Measurements from ENCODE around the gene NUP93. TPM values are rescaled to one million over a fixed set of nuclear protein-coding genes. Genes with fewer than 3 reads are reported as not detected.

Gene NUP93
- total RNA-seq, 1 experiment from 2014 or later, result 165 TPM

GRCh38 chr16:56885446-56886162, 155.7 kb downstream of the NUP93 start:
- Mint-ChIP-seq H3K27ac (no peak overlapping the region; a peak in 1 of 7 replicates), H3K27me3 (ENCODE audit: low read depth) (peaks cover 6% of the 10 kb centered on the region), H3K4me1 (no peaks in the 10 kb centered on the region), H3K4me3 (no peak overlapping the region), H3K36me3 (ENCODE audit: insufficient read depth in 1 of 3, low read depth in 3 of 3) (peaks cover 10 to 15% (median 14%) of the 10 kb centered on the region in 3 experiments), H3K9me3 (peaks cover 20 to 23% of the 10 kb centered on the region in 2 experiments)
- Histone ChIP-seq H3K27ac (ENCODE audit: insufficient read length, low read depth, low read length) (no peak overlapping the region), H3K79me2 (ENCODE audit: insufficient read depth, low read length) (no peaks in the 10 kb centered on the region), H3K79me1 (ENCODE audit: insufficient read depth, low read depth, low read length, poor library complexity, severe bottlenecking) (no peaks in the 10 kb centered on the region), H3K9ac (ENCODE audit: extremely low read depth, insufficient read length, low read length) (no peak overlapping the region), H3K56ac (ENCODE audit: insufficient read length, low read depth, low read length) (no peak overlapping the region), H2AFZ (ENCODE audit: low read length) (no peak overlapping the region), H3K23me2 (ENCODE audit: insufficient read length, low read depth, low read length, poor library complexity, severe bottlenecking) (no peaks in the 10 kb centered on the region), H3K9me3 (ENCODE audit: control insufficient read depth, low read depth, low read length) (peaks cover 11% of the 10 kb centered on the region), H2BK5ac (ENCODE audit: insufficient read length, low read length) (no peak overlapping the region), H3K23ac (ENCODE audit: insufficient read length, low read depth, low read length) (no peak overlapping the region), H3K18ac (ENCODE audit: insufficient read length, low read depth, low read length) (no peak overlapping the region), H2AK5ac (ENCODE audit: insufficient read length, low read length) (no peak overlapping the region), H3K14ac (ENCODE audit: insufficient read depth, low read length) (no peak overlapping the region), H4K91ac (ENCODE audit: insufficient read length, low read depth, low read length) (no peak overlapping the region), H3T11ph (ENCODE audit: low read length) (no peak overlapping the region), H3K4me1 (ENCODE audit: insufficient read depth, low read length) (no peaks in the 10 kb centered on the region), H3K4ac (ENCODE audit: low read depth, low read length) (no peak overlapping the region), H4K8ac (replicated peaks; ENCODE audit: insufficient read length, low read depth, low read length) (no peak overlapping the region), H3K27me3 (ENCODE audit: insufficient read depth, low read length) (no peaks in the 10 kb centered on the region), H2BK120ac (ENCODE audit: low read depth, low read length, poor library complexity, severe bottlenecking) (no peak overlapping the region), H2BK15ac (ENCODE audit: low read depth, low read length) (no peak overlapping the region), H3K4me2 (ENCODE audit: insufficient read depth, insufficient read length, low read length) (no peak overlapping the region), H4K20me1 (ENCODE audit: control insufficient read depth, insufficient read depth, insufficient read length) (no peaks in the 10 kb centered on the region), H4K5ac (ENCODE audit: insufficient read length, low read depth, low read length) (no peak overlapping the region), H2BK12ac (ENCODE audit: insufficient read length, low read depth, low read length) (no peak overlapping the region), H2BK20ac (ENCODE audit: low read depth, low read length, poor library complexity, severe bottlenecking) (no peak overlapping the region)
- no CpG with 5 or more reads among the region's 9 CpGs for WGBS (ENCODE audit: extremely low coverage, insufficient read length, low lambda C conversion rate)
- no peak for TF ChIP-seq CTCF (conservative IDR thresholded peaks at IDR 0.05)
- no peak for DNase-seq

All from H9 (cell line).